Psoas muscle (tissue), 8 donors: ENCODE measurements around the gene FIZ1. TPM values are rescaled to one million over a fixed set of nuclear protein-coding genes. Genes with fewer than 3 reads are reported as not detected.

Experiments used
- ATAC-seq, 4 donors: fragments of 200-7000 bp; cut with Tn5 transposase; one replicate each; pipeline ENCODE4 v1.9.1; 2020; ENCODE audit warnings: moderate library complexity in 3 of 4, mild to moderate bottlenecking in 2 of 4
- DNase-seq, 2 donors: peaks; one replicate each; pipeline ENCODE4 v3.0.0-alpha.2; 2020
- H3K27ac ChIP-seq: fragments of 200-600 bp; one replicate; pipeline ENCODE4 v1.8.0; 2022
- H3K27me3 ChIP-seq, 3 donors: fragments of 200-600 bp in 1 of 3; one replicate each; pipeline versions ENCODE4 v1.6.1 to v1.8.0; 2013 to 2022; ENCODE audit warnings: low read length in 2 of 3, mild to moderate bottlenecking in 2 of 3, moderate library complexity in 1 of 3; ENCODE audit not compliant: insufficient read depth in 3 of 3
- H3K36me3 ChIP-seq, 2 donors: fragments of 200-600 bp in 1 of 2; one replicate each; pipeline versions ENCODE4 v1.6.1 to v1.8.0; 2013 to 2022; ENCODE audit warnings: low read depth in 1 of 2, mild to moderate bottlenecking in 1 of 2, moderate library complexity in 1 of 2; ENCODE audit not compliant: insufficient read depth in 1 of 2
- H3K4me1 ChIP-seq: fragments of 200-600 bp; one replicate; pipeline ENCODE4 v1.8.0; 2022
- H3K4me3 ChIP-seq: fragments of 200-600 bp; one replicate; pipeline ENCODE4 v1.8.0; 2022; ENCODE audit warnings: mild to moderate bottlenecking
- H3K9me3 ChIP-seq: fragments of 200-600 bp; one replicate; pipeline ENCODE4 v1.8.0; 2022
- CTCF ChIP-seq: fragments of 200-600 bp; IDR thresholded peaks from one replicate; pipeline ENCODE4 v1.8.0; 2022; ENCODE audit warnings: antibody characterized with exemption
- WGBS, 3 donors: extraction: QIAGEN DNeasy Blood & Tissue Kit; methylation state at CpG; one replicate each; pipeline versions ENCODE4 v1.1.6 to v1.1.7; 2013; 5-methylcytosine and 5-hydroxymethylcytosine counted together
- intact Hi-C, 2 donors: fragments of 100-400 bp; cut with DNase I; formaldehyde crosslinking; loops; one replicate each; pipeline versions ENCODE4 v1.11.0 to v1.14.2; 2022
- polyA plus RNA-seq, 3 donors: library from polyadenylated mRNA; stranded (reverse); fragments of 200-250 nt; gene quantifications; one replicate each; pipeline ENCODE4 v1.2.3, GENCODE V29; 2013
- total RNA-seq, 4 donors: library from RNA; stranded (reverse); fragmentation: NEBNext Ultra II Directional in 2 of 4; extraction: Animal tissue kit (Norgen Biotek cat#: 25700) in 2 of 4; gene quantifications; one replicate each; pipeline versions ENCODE4 v1.2.1 to v1.2.4, GENCODE V29; 2021 to 2023
- donor health status: healthy with polysubstance abuse.
- donor health status: DM: no; HTN: no; CAD: no; lungs with moderate emphysema.
- donor health status: Bipolar disorder and iron deficiency.
- donor health status: healthy.
- donor health status: DM: yes; HTN: yes; CAD: no.
- donor health status: DM: no; HTN: no; CAD: no.
- donor health status: DM: no; HTN: no; CAD: no.
- donor health status: DM: yes; HTN: yes; CAD: no.

FIZ1 gene
- total and polyA plus RNA-seq, 7 donors: 9.9 to 23.7 (median 11.5) TPM

- TF ChIP-seq CTCF: no peak
- Histone ChIP-seq H3K36me3 (peaks cover 0 to 7% of the 10 kb centered on the region in 2 donors), H3K9me3 (no peaks in the 10 kb centered on the region), H3K27me3 (no peaks in the 10 kb centered on the region), H3K4me3 (no peak overlapping the region), H3K4me1 (peaks cover 32% of the 10 kb centered on the region), H3K27ac (peak overlapping the region; percentile 96)
- 67 to 81% (median 71%) methylated on average over 22 of the region's 22 CpGs for WGBS, 3 donors
- no peak for DNase-seq
- no peak for ATAC-seq
- intact Hi-C loops: no loop called here
Observed at GRCh38 chr19:55603581-55604292, 4.4 kb upstream of the FIZ1 start.

GRCh38 chr19:55603115-55603514, 3.8 kb upstream of the FIZ1 start:
- ATAC-seq (no peak), DNase-seq (no peak)
- WGBS, 3 donors: 82 to 89% (median 84%) methylated on average over 21 of the region's 21 CpGs
- no peak overlapping the region for H3K4me3 ChIP-seq
- H3K27ac ChIP-seq: no peak overlapping the region
- TF ChIP-seq CTCF: no peak
- no peaks in the 10 kb centered on the region for H3K9me3 ChIP-seq
- no peaks in the 10 kb centered on the region for H3K27me3 ChIP-seq
- peaks cover 32% of the 10 kb centered on the region for H3K4me1 ChIP-seq
- H3K36me3 ChIP-seq: peaks cover 0 to 7% of the 10 kb centered on the region in 2 donors
- intact Hi-C loops: no loop called here

GRCh38 chr19:55602104-55603001, 3.0 kb upstream of the FIZ1 start:
- H3K4me3 ChIP-seq: no peak overlapping the region
- H3K27me3 ChIP-seq: no peaks in the 10 kb centered on the region
- peak in 1 of 2 donors; percentile 63 for DNase-seq
- intact Hi-C loops: no loop called here
- WGBS, 3 donors: 90 to 94% (median 93%) methylated on average over 56 to 60 of the region's 60 CpGs
- TF ChIP-seq CTCF: no peak
- peak overlapping the region; percentile 98 for H3K27ac ChIP-seq
- no peak for ATAC-seq
- H3K36me3 ChIP-seq: peaks cover 0 to 13% of the 10 kb centered on the region in 2 donors
- H3K9me3 ChIP-seq: no peaks in the 10 kb centered on the region
- H3K4me1 ChIP-seq: peaks cover 25% of the 10 kb centered on the region

GRCh38 chr19:55601084-55601483, 1.8 kb upstream of the FIZ1 start:
- no peaks in the 10 kb centered on the region for H3K9me3 ChIP-seq
- DNase-seq (no peak), ATAC-seq (no peak)
- peak overlapping the region; percentile 98 for H3K27ac ChIP-seq
- H3K4me1 ChIP-seq: peaks cover 17% of the 10 kb centered on the region
- H3K4me3 ChIP-seq: peak overlapping the region; percentile 72
- WGBS, 3 donors: 54 to 85% (median 55%) methylated on average over 4 of the region's 4 CpGs
- TF ChIP-seq CTCF: no peak
- H3K36me3 ChIP-seq: peaks cover 0 to 26% of the 10 kb centered on the region in 2 donors
- intact Hi-C loops: no loop called here
- H3K27me3 ChIP-seq: no peaks in the 10 kb centered on the region
